ENCODE data around the gene SCCPDH.

Gene SCCPDH

GRCh38 chr1:246680190-246680589, 44.0 kb upstream of the SCCPDH start:
- Histone ChIP-seq H3K27me3 (ENCODE audit: insufficient read depth, poor library complexity, severe bottlenecking) (no peaks in the 10 kb centered on the region), H3K27ac (ENCODE audit: poor library complexity, severe bottlenecking) (no peak overlapping the region), H3K4me1 (ENCODE audit: insufficient read depth, poor library complexity, severe bottlenecking) (no peaks in the 10 kb centered on the region), H3K36me3 (ENCODE audit: low read depth) (no peaks in the 10 kb centered on the region), H3K9me3 (ENCODE audit: severe bottlenecking) (no peaks in the 10 kb centered on the region), H3K4me3 (ENCODE audit: severe bottlenecking) (no peak overlapping the region)
- TF ChIP-seq, protein P1, sequence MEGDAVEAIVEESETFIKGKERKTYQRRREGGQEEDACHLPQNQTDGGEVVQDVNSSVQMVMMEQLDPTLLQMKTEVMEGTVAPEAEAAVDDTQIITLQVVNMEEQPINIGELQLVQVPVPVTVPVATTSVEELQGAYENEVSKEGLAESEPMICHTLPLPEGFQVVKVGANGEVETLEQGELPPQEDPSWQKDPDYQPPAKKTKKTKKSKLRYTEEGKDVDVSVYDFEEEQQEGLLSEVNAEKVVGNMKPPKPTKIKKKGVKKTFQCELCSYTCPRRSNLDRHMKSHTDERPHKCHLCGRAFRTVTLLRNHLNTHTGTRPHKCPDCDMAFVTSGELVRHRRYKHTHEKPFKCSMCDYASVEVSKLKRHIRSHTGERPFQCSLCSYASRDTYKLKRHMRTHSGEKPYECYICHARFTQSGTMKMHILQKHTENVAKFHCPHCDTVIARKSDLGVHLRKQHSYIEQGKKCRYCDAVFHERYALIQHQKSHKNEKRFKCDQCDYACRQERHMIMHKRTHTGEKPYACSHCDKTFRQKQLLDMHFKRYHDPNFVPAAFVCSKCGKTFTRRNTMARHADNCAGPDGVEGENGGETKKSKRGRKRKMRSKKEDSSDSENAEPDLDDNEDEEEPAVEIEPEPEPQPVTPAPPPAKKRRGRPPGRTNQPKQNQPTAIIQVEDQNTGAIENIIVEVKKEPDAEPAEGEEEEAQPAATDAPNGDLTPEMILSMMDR (IDR thresholded peaks at IDR 0.05; ENCODE audit: poor library complexity, severe bottlenecking): no peak
- ATAC-seq (ENCODE audit: low read depth) (no peak), DNase-seq (ENCODE audit: low spot score) (no peak)

- no peaks in the 10 kb centered on the region for H3K9me3 ChIP-seq (ENCODE audit: severe bottlenecking)
- H3K27me3 ChIP-seq (ENCODE audit: insufficient read depth, poor library complexity, severe bottlenecking): no peaks in the 10 kb centered on the region
- TF ChIP-seq, protein P1 (IDR thresholded peaks at IDR 0.05; ENCODE audit: poor library complexity, severe bottlenecking): no peak
- no peaks in the 10 kb centered on the region for H3K4me1 ChIP-seq (ENCODE audit: insufficient read depth, poor library complexity, severe bottlenecking)
- no peak overlapping the region for H3K27ac ChIP-seq (ENCODE audit: poor library complexity, severe bottlenecking)
- no peak overlapping the region for H3K4me3 ChIP-seq (ENCODE audit: severe bottlenecking)
- DNase-seq (ENCODE audit: low spot score) (no peak), ATAC-seq (ENCODE audit: low read depth) (no peak)
- no peaks in the 10 kb centered on the region for H3K36me3 ChIP-seq (ENCODE audit: low read depth)
These were observed 43.5 kb upstream of the SCCPDH start for GRCh38 chr1:246680696-246681130.

DNA sequence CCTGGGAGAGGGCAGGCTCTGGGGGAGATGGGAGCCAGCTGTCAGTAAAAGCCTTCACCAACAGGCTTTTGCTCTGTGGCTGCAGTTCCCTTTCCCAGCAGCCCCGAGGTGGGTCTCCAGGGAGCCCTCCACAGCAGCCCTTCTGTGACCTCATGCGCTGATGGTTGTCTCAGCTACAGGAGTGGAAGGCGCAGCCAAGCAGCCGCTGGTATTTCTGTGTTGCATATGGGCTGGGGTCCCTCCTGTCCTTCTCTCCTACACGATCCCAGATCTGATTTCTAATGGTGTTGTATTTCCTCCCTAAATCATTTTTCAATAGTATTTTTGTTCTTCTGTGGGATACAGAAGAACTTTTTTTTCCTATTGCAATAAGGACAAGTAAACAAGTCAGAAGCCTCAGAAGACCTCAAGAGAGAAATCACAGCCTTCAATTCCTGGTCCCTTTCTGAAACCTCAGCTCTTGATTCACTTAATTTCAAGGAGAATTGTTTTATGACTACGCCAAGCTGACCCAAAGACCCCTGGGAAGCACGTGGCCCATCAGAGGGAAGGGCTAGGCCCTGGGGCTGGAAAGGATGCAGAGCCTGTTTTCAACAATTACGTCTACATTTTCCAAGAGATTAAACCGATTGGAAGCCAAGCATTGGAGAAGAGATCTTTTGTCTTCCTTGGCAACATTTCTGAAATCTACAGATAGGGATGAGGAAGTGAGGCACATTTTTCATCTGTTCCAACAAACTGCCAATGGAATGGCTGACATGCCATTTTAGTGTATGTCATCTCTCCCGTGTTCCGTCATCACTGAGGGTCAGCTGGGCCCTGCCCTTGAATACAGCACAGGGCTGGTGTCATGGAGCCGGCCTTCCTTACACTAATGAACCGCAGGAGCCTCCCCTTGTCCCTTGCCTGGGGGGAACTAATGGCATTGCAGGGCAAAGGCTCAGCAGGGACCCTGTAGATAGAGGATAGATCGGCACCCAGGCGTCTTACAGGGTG, 42.0 kb upstream of the SCCPDH start:
- TF ChIP-seq, protein P1 (IDR thresholded peaks at IDR 0.05; ENCODE audit: poor library complexity, severe bottlenecking): no peak
- Histone ChIP-seq H3K36me3 (ENCODE audit: low read depth) (no peaks in the 10 kb centered on the region), H3K9me3 (ENCODE audit: severe bottlenecking) (no peaks in the 10 kb centered on the region), H3K4me3 (ENCODE audit: severe bottlenecking) (no peak overlapping the region), H3K4me1 (ENCODE audit: insufficient read depth, poor library complexity, severe bottlenecking) (no peaks in the 10 kb centered on the region), H3K27me3 (ENCODE audit: insufficient read depth, poor library complexity, severe bottlenecking) (no peaks in the 10 kb centered on the region), H3K27ac (ENCODE audit: poor library complexity, severe bottlenecking) (no peak overlapping the region)
- ATAC-seq (ENCODE audit: low read depth) (no peak), DNase-seq (ENCODE audit: low spot score) (no peak)

DNA sequence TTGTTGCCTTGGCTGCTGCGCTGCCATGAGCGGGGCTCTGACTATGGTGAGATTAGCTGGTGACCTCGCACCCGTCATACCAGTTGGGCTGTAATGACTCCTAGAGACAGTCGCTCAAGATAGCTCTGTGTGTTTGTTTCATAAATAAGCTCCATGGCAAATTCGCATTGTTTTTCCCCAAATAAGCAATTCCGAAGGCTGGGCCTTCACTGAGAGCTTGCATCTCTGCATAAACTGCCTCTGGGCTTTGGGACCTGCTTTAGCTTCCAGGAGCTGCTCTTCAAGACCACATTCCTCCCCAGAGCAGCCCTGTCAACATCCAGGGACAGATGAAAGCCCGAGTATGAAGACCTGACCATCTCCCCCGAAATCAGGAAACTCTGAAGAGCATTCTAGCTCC, 40.7 kb upstream of the SCCPDH start:
- no peak overlapping the region for H3K27ac ChIP-seq (ENCODE audit: poor library complexity, severe bottlenecking)
- DNase-seq (ENCODE audit: low spot score) (no peak), ATAC-seq (ENCODE audit: low read depth) (no peak)
- no peaks in the 10 kb centered on the region for H3K27me3 ChIP-seq (ENCODE audit: insufficient read depth, poor library complexity, severe bottlenecking)
- TF ChIP-seq, protein P1 (IDR thresholded peaks at IDR 0.05; ENCODE audit: poor library complexity, severe bottlenecking): no peak
- H3K36me3 ChIP-seq (ENCODE audit: low read depth): no peaks in the 10 kb centered on the region
- no peaks in the 10 kb centered on the region for H3K9me3 ChIP-seq (ENCODE audit: severe bottlenecking)
- no peaks in the 10 kb centered on the region for H3K4me1 ChIP-seq (ENCODE audit: insufficient read depth, poor library complexity, severe bottlenecking)
- H3K4me3 ChIP-seq (ENCODE audit: severe bottlenecking): no peak overlapping the region

- Histone ChIP-seq H3K9me3 (ENCODE audit: severe bottlenecking) (no peaks in the 10 kb centered on the region), H3K4me3 (ENCODE audit: severe bottlenecking) (no peak overlapping the region), H3K27ac (ENCODE audit: poor library complexity, severe bottlenecking) (no peak overlapping the region), H3K27me3 (ENCODE audit: insufficient read depth, poor library complexity, severe bottlenecking) (no peaks in the 10 kb centered on the region), H3K4me1 (ENCODE audit: insufficient read depth, poor library complexity, severe bottlenecking) (no peaks in the 10 kb centered on the region), H3K36me3 (ENCODE audit: low read depth) (no peaks in the 10 kb centered on the region)
- TF ChIP-seq, protein P1 (IDR thresholded peaks at IDR 0.05; ENCODE audit: poor library complexity, severe bottlenecking): no peak
- ATAC-seq (ENCODE audit: low read depth) (no peak), DNase-seq (ENCODE audit: low spot score) (no peak)
These were observed 37.2 kb upstream of the SCCPDH start for GRCh38 chr1:246687002-246687401.

Measured in RWPE2 (cell line).